ENCODE results near the gene ICAM5.

ICAM5 gene

GRCh38 chr19:10289167-10289835 lies 451 bp upstream of the ICAM5 start:
- Histone ChIP-seq H3K9me3 (ENCODE audit: severe bottlenecking) (no peaks in the 10 kb centered on the region), H3K27me3 (ENCODE audit: insufficient read depth, poor library complexity, severe bottlenecking) (no peaks in the 10 kb centered on the region), H3K4me1 (ENCODE audit: insufficient read depth, poor library complexity, severe bottlenecking) (peaks cover 18% of the 10 kb centered on the region), H3K36me3 (ENCODE audit: low read depth) (peaks cover 7% of the 10 kb centered on the region; the same call in 1 of the 2 replicates), H3K27ac (ENCODE audit: poor library complexity, severe bottlenecking) (peak overlapping the region; percentile 61), H3K4me3 (ENCODE audit: severe bottlenecking) (peak overlapping the region; percentile 47)
- DNase-seq (ENCODE audit: low spot score) (peak; percentile 86), ATAC-seq (ENCODE audit: low read depth) (peak; percentile 42)
- no peak for TF ChIP-seq CTCF (IDR thresholded peaks at IDR 0.05; ENCODE audit: poor library complexity, severe bottlenecking)

- Histone ChIP-seq H3K27ac (ENCODE audit: poor library complexity, severe bottlenecking) (peak overlapping the region; percentile 61), H3K27me3 (ENCODE audit: insufficient read depth, poor library complexity, severe bottlenecking) (no peaks in the 10 kb centered on the region), H3K4me1 (ENCODE audit: insufficient read depth, poor library complexity, severe bottlenecking) (peaks cover 18% of the 10 kb centered on the region), H3K4me3 (ENCODE audit: severe bottlenecking) (peak overlapping the region; percentile 47), H3K36me3 (ENCODE audit: low read depth) (peaks cover 7% of the 10 kb centered on the region; the same call in 1 of the 2 replicates), H3K9me3 (ENCODE audit: severe bottlenecking) (no peaks in the 10 kb centered on the region)
- ATAC-seq (ENCODE audit: low read depth) (peak; percentile 2; the same call in 2 of the 3 replicates), DNase-seq (ENCODE audit: low spot score) (no peak)
- TF ChIP-seq CTCF (IDR thresholded peaks at IDR 0.05; ENCODE audit: poor library complexity, severe bottlenecking), result no peak
These were observed 664 bp downstream of the ICAM5 start for GRCh38 chr19:10290357-10290875.

DNA sequence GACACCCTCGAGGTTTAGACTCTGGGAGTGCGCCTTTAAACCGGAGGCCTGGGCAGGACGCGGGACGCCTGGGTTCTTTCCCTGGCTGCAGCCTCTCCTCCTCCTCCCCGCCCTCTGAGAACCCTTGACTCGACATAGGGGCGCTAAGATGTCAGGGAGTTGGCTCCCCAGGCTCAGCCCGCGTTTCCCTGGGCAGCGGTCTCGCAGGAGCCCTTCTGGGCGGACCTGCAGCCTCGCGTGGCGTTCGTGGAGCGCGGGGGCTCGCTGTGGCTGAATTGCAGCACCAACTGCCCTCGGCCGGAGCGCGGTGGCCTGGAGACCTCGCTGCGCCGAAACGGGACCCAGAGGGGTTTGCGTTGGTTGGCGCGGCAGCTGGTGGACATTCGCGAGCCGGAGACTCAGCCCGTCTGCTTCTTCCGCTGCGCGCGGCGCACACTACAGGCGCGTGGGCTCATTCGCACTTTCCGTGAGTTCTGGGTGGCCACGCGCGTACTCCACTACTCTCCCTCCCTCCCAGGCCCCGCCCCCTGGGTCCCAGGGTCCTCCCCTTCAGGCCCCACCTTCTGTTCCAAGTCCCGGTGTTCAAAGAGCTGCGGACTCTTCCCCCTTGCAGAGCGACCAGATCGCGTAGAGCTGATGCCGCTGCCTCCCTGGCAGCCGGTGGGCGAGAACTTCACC lies 1.3 kb downstream of the ICAM5 start:
- ATAC-seq (ENCODE audit: low read depth) (peak; percentile 35), DNase-seq (ENCODE audit: low spot score) (peak; percentile 75)
- H3K27ac ChIP-seq (ENCODE audit: poor library complexity, severe bottlenecking), result peak overlapping the region; percentile 61
- H3K36me3 ChIP-seq (ENCODE audit: low read depth), result peaks cover 7% of the 10 kb centered on the region; the same call in 1 of the 2 replicates
- peaks cover 14% of the 10 kb centered on the region for H3K4me1 ChIP-seq (ENCODE audit: insufficient read depth, poor library complexity, severe bottlenecking)
- H3K9me3 ChIP-seq (ENCODE audit: severe bottlenecking), result no peaks in the 10 kb centered on the region
- H3K27me3 ChIP-seq (ENCODE audit: insufficient read depth, poor library complexity, severe bottlenecking), result no peaks in the 10 kb centered on the region
- no peak for TF ChIP-seq CTCF (IDR thresholded peaks at IDR 0.05; ENCODE audit: poor library complexity, severe bottlenecking)
- H3K4me3 ChIP-seq (ENCODE audit: severe bottlenecking), result peak overlapping the region; percentile 47

DNA sequence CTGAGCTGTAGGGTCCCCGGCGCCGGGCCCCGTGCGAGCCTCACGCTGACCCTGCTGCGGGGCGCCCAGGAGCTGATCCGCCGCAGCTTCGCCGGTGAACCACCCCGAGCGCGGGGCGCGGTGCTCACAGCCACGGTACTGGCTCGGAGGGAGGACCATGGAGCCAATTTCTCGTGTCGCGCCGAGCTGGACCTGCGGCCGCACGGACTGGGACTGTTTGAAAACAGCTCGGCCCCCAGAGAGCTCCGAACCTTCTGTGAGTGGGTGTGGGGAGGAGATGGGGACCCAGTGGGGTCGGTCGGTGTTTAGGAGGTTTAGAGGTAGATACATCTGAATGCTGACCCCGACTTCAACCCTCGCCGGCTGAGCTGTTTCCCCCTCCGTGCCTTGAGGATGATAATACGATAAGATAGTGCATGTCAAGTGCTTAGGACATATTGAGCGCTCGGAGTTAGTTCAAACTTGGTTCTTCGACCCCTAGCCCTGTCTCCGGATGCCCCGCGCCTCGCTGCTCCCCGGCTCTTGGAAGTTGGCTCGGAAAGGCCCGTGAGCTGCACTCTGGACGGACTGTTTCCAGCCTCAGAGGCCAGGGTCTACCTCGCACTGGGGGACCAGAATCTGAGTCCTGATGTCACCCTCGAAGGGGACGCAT lies 1.9 kb downstream of the ICAM5 start:
- Histone ChIP-seq H3K27ac (ENCODE audit: poor library complexity, severe bottlenecking) (no peak overlapping the region), H3K9me3 (ENCODE audit: severe bottlenecking) (no peaks in the 10 kb centered on the region), H3K27me3 (ENCODE audit: insufficient read depth, poor library complexity, severe bottlenecking) (no peaks in the 10 kb centered on the region), H3K4me1 (ENCODE audit: insufficient read depth, poor library complexity, severe bottlenecking) (peaks cover 8% of the 10 kb centered on the region), H3K36me3 (ENCODE audit: low read depth) (peaks cover 7% of the 10 kb centered on the region; the same call in 1 of the 2 replicates), H3K4me3 (ENCODE audit: severe bottlenecking) (peak overlapping the region; percentile 47)
- no peak for TF ChIP-seq CTCF (IDR thresholded peaks at IDR 0.05; ENCODE audit: poor library complexity, severe bottlenecking)
- DNase-seq (ENCODE audit: low spot score) (no peak), ATAC-seq (ENCODE audit: low read depth) (peak; percentile 1; the same call in 1 of the 3 replicates)
